ENCODE measurements around the gene ACOT9.

DNA sequence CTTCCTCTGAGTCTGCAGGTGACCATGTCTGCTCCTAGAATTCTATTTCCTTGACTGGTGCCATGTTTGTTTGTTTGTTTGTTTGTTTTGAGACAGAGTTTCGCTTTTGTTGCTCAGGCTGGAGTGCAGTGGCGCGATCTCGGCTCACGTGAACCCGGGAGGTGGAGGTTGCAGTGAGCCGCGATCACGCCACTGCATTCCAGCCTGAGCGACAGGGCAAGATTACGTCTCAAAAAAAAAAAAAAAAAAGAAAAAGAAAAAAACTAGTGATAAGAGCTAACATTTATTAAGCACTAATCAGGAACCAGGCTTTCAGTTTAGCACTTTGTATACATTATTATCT lies 47.0 kb upstream of the ACOT9 start:
- TF ChIP-seq POLR2AphosphoS5 (IDR thresholded peaks at IDR 0.05; ENCODE audit: low read depth, low read length) (no peak), POLR2A (IDR thresholded peaks at IDR 0.05; ENCODE audit: low read depth, low read length) (no peak), TAF1 (IDR thresholded peaks at IDR 0.05; ENCODE audit: borderline replicate concordance, low read depth, low read length) (no peak)

Data from GM12892 (cell line).